Measurements from ENCODE around the gene TMEM167B. TPM values are rescaled to one million over a fixed set of nuclear protein-coding genes. Genes with fewer than 3 reads are reported as not detected.

TMEM167B gene
- total and polyA plus RNA-seq, 2 of the 8 experiments (the other 6 are each of a cell fraction or from before 2014, with no cell fraction given), result 3.6 to 14.8 TPM

DNA sequence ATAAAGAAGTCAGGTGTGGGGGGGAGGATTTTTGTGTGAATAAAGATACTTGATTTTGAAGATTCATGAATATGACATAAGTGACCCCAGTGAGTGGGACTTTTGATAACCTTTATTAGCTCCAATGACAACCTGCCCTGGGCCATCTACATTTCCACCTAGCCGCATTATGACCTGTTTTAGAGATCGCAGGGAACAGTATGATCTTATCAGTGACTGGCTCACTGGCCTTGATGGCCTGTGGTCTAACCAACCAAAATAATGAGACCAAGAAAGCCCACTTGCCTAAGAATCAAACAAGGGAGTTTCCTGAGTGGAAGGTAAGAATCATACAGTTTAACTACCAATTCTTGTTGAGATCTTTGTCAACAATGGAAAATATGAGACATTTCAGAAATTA, 25.1 kb downstream of the TMEM167B start:
- H2BK120ac ChIP-seq (replicated peaks; ENCODE audit: low read depth, low read length), result no peak overlapping the region
- H4K20me1 ChIP-seq (replicated peaks in 1 of 2; ENCODE audit: control insufficient read depth in 1 of 2, insufficient read depth in 2 of 2, low read length in 2 of 2), result no peaks in the 10 kb centered on the region
- no peak overlapping the region for H2AK5ac ChIP-seq (ENCODE audit: low read depth, low read length)
- H3K23ac ChIP-seq (ENCODE audit: insufficient read length), result no peak overlapping the region
- peaks cover 15 to 36% (median 29%) of the 10 kb centered on the region in 4 experiments for H3K27me3 ChIP-seq (replicated peaks in 1 of 4; ENCODE audit: control insufficient read depth in 3 of 4, extremely low read depth in 1 of 4, insufficient read depth in 3 of 4, low read length in 3 of 4)
- no peak overlapping the region for H3K4me3 ChIP-seq (ENCODE audit: extremely low read depth in 1 of 4, insufficient read depth in 2 of 4, low read depth in 3 of 4, low read length in 4 of 4)
- H2BK5ac ChIP-seq (ENCODE audit: low read depth, low read length), result no peak overlapping the region
- H2BK20ac ChIP-seq (ENCODE audit: low read length), result no peak overlapping the region
- no peak overlapping the region for H3K18ac ChIP-seq (ENCODE audit: extremely low read depth, low read length)
- peaks cover 11% of the 10 kb centered on the region for H3K23me2 ChIP-seq (ENCODE audit: low read depth, low read length)
- CTCF ChIA-PET (ENCODE audit: partially characterized antibody), result interaction anchor here (1.0 to 1.7 kb wide), 3 partner anchors 15 to 282 kb away, joined by 3 to 7 read pairs (median 4); partner anchors contain the start of gene SORT1
- H3K4me1 ChIP-seq (replicated peaks in 1 of 4; ENCODE audit: control insufficient read depth in 3 of 4, insufficient read depth in 4 of 4, low read length in 3 of 4), result peaks cover 0 to 9% (median 3%) of the 10 kb centered on the region in 4 experiments; a peak in 4 of 7 replicates
- H3K14ac ChIP-seq (ENCODE audit: insufficient read length), result no peak overlapping the region
- H3K4ac ChIP-seq (replicated peaks; ENCODE audit: insufficient read length, low read depth, low read length), result no peak overlapping the region
- H3K4me2 ChIP-seq (ENCODE audit: insufficient read depth in 1 of 2, low read depth in 2 of 2, low read length in 2 of 2), result no peak overlapping the region
- H3K9me3 ChIP-seq (ENCODE audit: insufficient read depth in 2 of 2, low read depth in 1 of 2, low read length in 1 of 2), result no peaks in the 10 kb centered on the region
- no peak overlapping the region for H2BK15ac ChIP-seq (ENCODE audit: low read length)
- no peak overlapping the region for H2BK12ac ChIP-seq (ENCODE audit: low read depth, low read length)
- H4K91ac ChIP-seq (replicated peaks; ENCODE audit: insufficient read length, low read length), result no peak overlapping the region
- H3K79me1 ChIP-seq (ENCODE audit: low read depth, low read length), result no peaks in the 10 kb centered on the region
- no peak overlapping the region for H3K9ac ChIP-seq (replicated peaks in 1 of 4; ENCODE audit: extremely low read depth in 1 of 4, low read depth in 3 of 4, low read length in 3 of 4)
- H2AFZ ChIP-seq (ENCODE audit: low read length), result no peak overlapping the region
- no peaks in the 10 kb centered on the region for H3K79me2 ChIP-seq (ENCODE audit: control insufficient read depth in 1 of 2, insufficient read depth in 2 of 2, low read length in 2 of 2)
- 95% methylated on average over 2 of the region's 2 CpGs; no CpG with 5 or more reads in 1 of the 2 experiments for WGBS, 2 experiments (ENCODE audit: extremely low coverage in 1 of 2, insufficient coverage in 1 of 2, insufficient read length in 1 of 2, insufficient replicate concordance in 2 of 2, low coverage in 1 of 2, low lambda C conversion rate in 2 of 2, missing lambda C conversion rate in 1 of 2)
- H3K27ac ChIP-seq (ENCODE audit: low read depth, low read length), result no peak overlapping the region
- H4K8ac ChIP-seq (ENCODE audit: extremely low read depth, insufficient read depth, low read length), result no peak overlapping the region
- no peak overlapping the region for H3K56ac ChIP-seq (replicated peaks; ENCODE audit: insufficient read length, low read depth, low read length)
- H3K36me3 ChIP-seq (ENCODE audit: control insufficient read depth in 2 of 4, insufficient read depth in 4 of 4, low read length in 3 of 4), result no peaks in the 10 kb centered on the region; a peak in 1 of 8 replicates
- POLR2A ChIA-PET (ENCODE audit: partially characterized antibody), result interaction anchor here (1.0 to 8.6 kb wide), 3 partner anchors 11 to 99 kb away, joined by 3 to 106 read pairs (median 4); no protein-coding TSS in a partner anchor
- no peak overlapping the region for H4K5ac ChIP-seq (ENCODE audit: insufficient read length, low read depth, low read length)
- DNase-seq (ENCODE audit: low read depth in 1 of 2, low spot score in 2 of 2) (no peak), FAIRE-seq (no peak)
- TF ChIP-seq SUZ12 (IDR thresholded peaks at IDR 0.05; ENCODE audit: low read length) (no peak), CBX8 (IDR thresholded peaks at IDR 0.05; ENCODE audit: borderline replicate concordance, low read depth, low read length) (no peak)

Data from H1 (cell line).